SK-N-MC (cell line): Measurements from ENCODE around the gene CCDC88A.

Source experiments
- EZH2 ChIP-seq: fragments of 200-600 bp; sonication (generic); IDR thresholded peaks from one replicate; pipeline ENCODE4 v1.6.1; 2017; ENCODE audit warnings: antibody characterized with exemption
- FOXP2 ChIP-seq: optimal IDR thresholded peaks from 2 replicates; pipeline ENCODE3; 2011; ENCODE audit warnings: mild to moderate bottlenecking, moderate library complexity; ENCODE audit not compliant: insufficient read depth; ENCODE audit errors: extremely low read length, control extremely low read depth
- POLR2AphosphoS5 ChIP-seq: IDR thresholded peaks from 2 replicates; pipeline ENCODE4 v1.6.1; 2012; ENCODE audit warnings: mild to moderate bottlenecking, low read depth, low read length, borderline replicate concordance

GRCh38 chr2:55452879-55453278 is 33.2 kb upstream of the CCDC88A start:
- TF ChIP-seq POLR2AphosphoS5, result no peak
- TF ChIP-seq FOXP2, result no peak
- TF ChIP-seq EZH2, result no peak
